ENCODE data around the gene LRP1B. TPM values are rescaled to one million over a fixed set of nuclear protein-coding genes. Genes with fewer than 3 reads are reported as not detected.

LRP1B gene
- polyA plus RNA-seq, 2 of the 4 experiments (the other 2 are of a cell fraction) = 0.03 TPM; not detected in 1

DNA sequence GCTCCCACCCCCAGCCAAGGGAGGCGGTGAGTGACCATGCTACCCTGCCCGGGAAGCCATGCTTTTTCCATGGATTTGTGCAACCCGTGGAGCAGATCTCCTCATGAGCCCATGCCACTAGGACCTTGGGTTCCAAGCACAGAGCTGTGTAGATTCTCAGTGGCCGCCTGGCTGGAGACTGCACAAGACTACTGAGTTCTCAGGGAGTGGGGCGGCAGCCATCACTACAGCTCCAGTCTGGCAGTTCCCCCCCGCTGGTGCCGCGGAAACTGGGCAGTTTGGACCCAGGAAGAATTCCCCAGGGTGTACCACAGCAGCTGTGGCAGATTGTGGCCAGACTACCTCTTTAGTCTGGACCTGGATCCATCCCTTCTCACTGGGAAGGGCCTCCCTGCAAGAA, 470.6 kb downstream of the LRP1B start:
- ChIA-PET CTCF (no interaction called here), POLR2A (no interaction called here)
- TF ChIP-seq HDAC2 (IDR thresholded peaks at IDR 0.05) (no peak), RCOR1 (IDR thresholded peaks at IDR 0.05; ENCODE audit: low read depth, low read length) (no peak), GATA3 (IDR thresholded peaks at IDR 0.05; ENCODE audit: borderline replicate concordance) (no peak), TFCP2L1 (CRISPR knock-in tag; IDR thresholded peaks at IDR 0.05) (no peak), CHD2 (IDR thresholded peaks at IDR 0.05; ENCODE audit: low read length, partially characterized antibody) (no peak), BHLHE40 (IDR thresholded peaks at IDR 0.05; ENCODE audit: low read depth, low read length) (no peak), RAD21 (conservative IDR thresholded peaks at IDR 0.05 in 1 of 2, IDR thresholded peaks at IDR 0.05 in 1 of 2) (no peak), POLR2A (IDR thresholded peaks at IDR 0.05; ENCODE audit: low read length) (no peak), NPAS2 (CRISPR knock-in tag; IDR thresholded peaks at IDR 0.05; ENCODE audit: borderline replicate concordance) (no peak), MAZ (IDR thresholded peaks at IDR 0.05; ENCODE audit: borderline replicate concordance, low read depth, low read length) (no peak), RFX5 (IDR thresholded peaks at IDR 0.05) (no peak), FOXS1 (CRISPR knock-in tag; IDR thresholded peaks at IDR 0.05) (no peak), JUNB (IDR thresholded peaks at IDR 0.05) (no peak)
- WGBS (ENCODE audit: missing lambda C conversion rate) = 66% methylated on average over 5 of the region's 8 CpGs
- ATAC-seq (no peak), DNase-seq (ENCODE audit: low read depth in 1 of 2, low spot score in 1 of 2) (no peak), FAIRE-seq (no peak)
- Histone ChIP-seq H3K4me2 (no peak overlapping the region), H3K9me3 (no peaks in the 10 kb centered on the region), H3K4me3 (no peak overlapping the region), H3K4me1 (no peaks in the 10 kb centered on the region), H3K27ac (no peak overlapping the region)

DNA sequence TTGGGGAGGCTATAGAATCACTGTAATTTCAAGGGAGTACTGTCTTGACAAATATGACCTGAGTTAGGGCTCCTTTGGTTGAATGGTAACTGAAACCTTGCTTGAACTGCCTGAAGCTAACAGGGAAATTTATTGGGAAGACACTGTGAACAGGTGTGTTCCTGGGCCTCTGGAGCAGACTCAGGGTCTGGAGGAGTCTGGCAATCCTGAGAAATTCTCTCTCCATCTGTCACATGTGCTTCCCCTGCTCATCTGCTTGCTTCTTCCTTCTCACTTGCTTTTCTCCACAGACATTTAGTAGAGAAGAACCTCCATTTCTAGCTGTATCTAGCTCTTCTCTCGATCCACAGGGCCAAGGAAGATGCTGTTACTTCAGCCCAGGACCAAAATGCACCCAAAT, 476.5 kb downstream of the LRP1B start:
- H3K27ac ChIP-seq = no peak overlapping the region
- no peaks in the 10 kb centered on the region for H3K4me1 ChIP-seq
- CTCF ChIA-PET = no interaction called here
- H3K4me3 ChIP-seq = no peak overlapping the region
- FAIRE-seq (no peak), ATAC-seq (no peak), DNase-seq (ENCODE audit: low read depth in 1 of 2, low spot score in 1 of 2) (no peak)
- TF ChIP-seq FOSB (CRISPR knock-in tag; IDR thresholded peaks at IDR 0.05) (no peak), NR3C1 (IDR thresholded peaks at IDR 0.05) (no peak), CTCF (IDR thresholded peaks at IDR 0.05) (no peak), RFX5 (IDR thresholded peaks at IDR 0.05) (no peak), KDM1A (IDR thresholded peaks at IDR 0.05; ENCODE audit: low read depth) (no peak), EP300 (IDR thresholded peaks at IDR 0.05) (no peak), RNF2 (IDR thresholded peaks at IDR 0.05; ENCODE audit: borderline replicate concordance, low read depth) (no peak)
- TF ChIP-seq, protein P1, sequence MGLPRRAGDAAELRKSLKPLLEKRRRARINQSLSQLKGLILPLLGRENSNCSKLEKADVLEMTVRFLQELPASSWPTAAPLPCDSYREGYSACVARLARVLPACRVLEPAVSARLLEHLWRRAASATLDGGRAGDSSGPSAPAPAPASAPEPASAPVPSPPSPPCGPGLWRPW (IDR thresholded peaks at IDR 0.05) = no peak
- TF ChIP-seq, protein P2, sequence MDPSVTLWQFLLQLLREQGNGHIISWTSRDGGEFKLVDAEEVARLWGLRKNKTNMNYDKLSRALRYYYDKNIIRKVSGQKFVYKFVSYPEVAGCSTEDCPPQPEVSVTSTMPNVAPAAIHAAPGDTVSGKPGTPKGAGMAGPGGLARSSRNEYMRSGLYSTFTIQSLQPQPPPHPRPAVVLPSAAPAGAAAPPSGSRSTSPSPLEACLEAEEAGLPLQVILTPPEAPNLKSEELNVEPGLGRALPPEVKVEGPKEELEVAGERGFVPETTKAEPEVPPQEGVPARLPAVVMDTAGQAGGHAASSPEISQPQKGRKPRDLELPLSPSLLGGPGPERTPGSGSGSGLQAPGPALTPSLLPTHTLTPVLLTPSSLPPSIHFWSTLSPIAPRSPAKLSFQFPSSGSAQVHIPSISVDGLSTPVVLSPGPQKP (IDR thresholded peaks at IDR 0.05; ENCODE audit: low read depth, low read length) = no peak
- TF ChIP-seq, protein P3, sequence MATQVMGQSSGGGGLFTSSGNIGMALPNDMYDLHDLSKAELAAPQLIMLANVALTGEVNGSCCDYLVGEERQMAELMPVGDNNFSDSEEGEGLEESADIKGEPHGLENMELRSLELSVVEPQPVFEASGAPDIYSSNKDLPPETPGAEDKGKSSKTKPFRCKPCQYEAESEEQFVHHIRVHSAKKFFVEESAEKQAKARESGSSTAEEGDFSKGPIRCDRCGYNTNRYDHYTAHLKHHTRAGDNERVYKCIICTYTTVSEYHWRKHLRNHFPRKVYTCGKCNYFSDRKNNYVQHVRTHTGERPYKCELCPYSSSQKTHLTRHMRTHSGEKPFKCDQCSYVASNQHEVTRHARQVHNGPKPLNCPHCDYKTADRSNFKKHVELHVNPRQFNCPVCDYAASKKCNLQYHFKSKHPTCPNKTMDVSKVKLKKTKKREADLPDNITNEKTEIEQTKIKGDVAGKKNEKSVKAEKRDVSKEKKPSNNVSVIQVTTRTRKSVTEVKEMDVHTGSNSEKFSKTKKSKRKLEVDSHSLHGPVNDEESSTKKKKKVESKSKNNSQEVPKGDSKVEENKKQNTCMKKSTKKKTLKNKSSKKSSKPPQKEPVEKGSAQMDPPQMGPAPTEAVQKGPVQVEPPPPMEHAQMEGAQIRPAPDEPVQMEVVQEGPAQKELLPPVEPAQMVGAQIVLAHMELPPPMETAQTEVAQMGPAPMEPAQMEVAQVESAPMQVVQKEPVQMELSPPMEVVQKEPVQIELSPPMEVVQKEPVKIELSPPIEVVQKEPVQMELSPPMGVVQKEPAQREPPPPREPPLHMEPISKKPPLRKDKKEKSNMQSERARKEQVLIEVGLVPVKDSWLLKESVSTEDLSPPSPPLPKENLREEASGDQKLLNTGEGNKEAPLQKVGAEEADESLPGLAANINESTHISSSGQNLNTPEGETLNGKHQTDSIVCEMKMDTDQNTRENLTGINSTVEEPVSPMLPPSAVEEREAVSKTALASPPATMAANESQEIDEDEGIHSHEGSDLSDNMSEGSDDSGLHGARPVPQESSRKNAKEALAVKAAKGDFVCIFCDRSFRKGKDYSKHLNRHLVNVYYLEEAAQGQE (IDR thresholded peaks at IDR 0.05) = no peak
- TF ChIP-seq, protein P4, sequence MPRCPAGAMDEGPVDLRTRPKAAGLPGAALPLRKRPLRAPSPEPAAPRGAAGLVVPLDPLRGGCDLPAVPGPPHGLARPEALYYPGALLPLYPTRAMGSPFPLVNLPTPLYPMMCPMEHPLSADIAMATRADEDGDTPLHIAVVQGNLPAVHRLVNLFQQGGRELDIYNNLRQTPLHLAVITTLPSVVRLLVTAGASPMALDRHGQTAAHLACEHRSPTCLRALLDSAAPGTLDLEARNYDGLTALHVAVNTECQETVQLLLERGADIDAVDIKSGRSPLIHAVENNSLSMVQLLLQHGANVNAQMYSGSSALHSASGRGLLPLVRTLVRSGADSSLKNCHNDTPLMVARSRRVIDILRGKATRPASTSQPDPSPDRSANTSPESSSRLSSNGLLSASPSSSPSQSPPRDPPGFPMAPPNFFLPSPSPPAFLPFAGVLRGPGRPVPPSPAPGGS (IDR thresholded peaks at IDR 0.05) = no peak
- no peaks in the 10 kb centered on the region for H3K9me3 ChIP-seq
- POLR2A ChIA-PET = no interaction called here
- H3K4me2 ChIP-seq = no peak overlapping the region
- 0% methylated on average over 1 of the region's 1 CpG for WGBS (ENCODE audit: missing lambda C conversion rate)

Measured in A549 (cell line).